Fibroblast of lung (primary cell): ENCODE results near the gene TBATA. TPM values are rescaled to one million over a fixed set of nuclear protein-coding genes. Genes with fewer than 3 reads are reported as not detected.

Experiments
- DNase-seq, 2 donors: peaks; one replicate each; pipeline versions ENCODE4 v3.0.0 to v3.0.0-alpha.2; 2010; ENCODE audit warnings: low read depth in 2 of 2
- H2AFZ ChIP-seq: 2 replicates; pipeline ENCODE4 v1.5.1; 2012; ENCODE audit warnings: low read length, control low read depth, inconsistent platforms
- H3K27ac ChIP-seq: 2 replicates; pipeline ENCODE4 v1.5.1; 2011; ENCODE audit warnings: low read length, control low read depth; ENCODE audit not compliant: insufficient read depth
- H3K27me3 ChIP-seq: 2 replicates; pipeline ENCODE4 v1.5.1; 2011; ENCODE audit warnings: mild to moderate bottlenecking, low read length; ENCODE audit not compliant: control insufficient read depth, insufficient read depth
- H3K36me3 ChIP-seq: 2 replicates; pipeline ENCODE4 v1.5.1; 2011; ENCODE audit warnings: low read length; ENCODE audit not compliant: control insufficient read depth, insufficient read depth
- H3K4me1 ChIP-seq: 2 replicates; pipeline ENCODE4 v1.5.1; 2011; ENCODE audit warnings: low read length; ENCODE audit not compliant: control insufficient read depth, insufficient read depth; ENCODE audit errors: extremely low read depth
- H3K4me2 ChIP-seq: 2 replicates; pipeline ENCODE4 v1.5.1; 2011; ENCODE audit warnings: low read length, control low read depth; ENCODE audit not compliant: insufficient read depth; ENCODE audit errors: extremely low read depth
- H3K4me3 ChIP-seq, 4 experiments: fragments of 200-600 bp in 1 of 4; sonication (generic) in 1 of 4; replicated peaks in 1 of 4; 2 replicates each; pipeline ENCODE4 v1.5.1; 2011 to 2016; ENCODE audit warnings: low read length in 4 of 4, low read depth in 3 of 4, mild to moderate bottlenecking in 3 of 4, control low read depth in 2 of 4, inconsistent platforms in 1 of 4, mixed read lengths in 1 of 4; ENCODE audit not compliant: insufficient read depth in 1 of 4; ENCODE audit errors: control extremely low read depth in 1 of 4
- H3K79me2 ChIP-seq: 2 replicates; pipeline ENCODE4 v1.5.1; 2012; ENCODE audit warnings: mild to moderate bottlenecking, low read length, inconsistent platforms; ENCODE audit not compliant: control insufficient read depth, insufficient read depth
- H3K9ac ChIP-seq: 2 replicates; pipeline ENCODE4 v1.5.1; 2011; ENCODE audit warnings: mild to moderate bottlenecking, low read length, control low read depth; ENCODE audit not compliant: insufficient read depth
- H3K9me3 ChIP-seq: 2 replicates; pipeline ENCODE4 v1.5.1; 2012; ENCODE audit warnings: low read depth, low read length; ENCODE audit not compliant: control insufficient read depth, insufficient read depth
- H4K20me1 ChIP-seq: 2 replicates; pipeline ENCODE4 v1.5.1; 2011; ENCODE audit warnings: low read length; ENCODE audit not compliant: control insufficient read depth, insufficient read depth; ENCODE audit errors: extremely low read depth
- EZH2 ChIP-seq: IDR thresholded peaks from 2 replicates; pipeline ENCODE4 v1.5.1; 2012; ENCODE audit warnings: low read length, control low read depth, mild to moderate bottlenecking; ENCODE audit errors: missing control alignments
- polyA plus RNA-seq, 2 donors: library from polyadenylated mRNA; depleted of rRNA in 1 of 2; stranded (reverse) in 1 of 2; unstranded in 1 of 2; fragments of >200 nt; gene quantifications; 2 replicates each; pipeline ENCODE4 v1.2.1, GENCODE V29; 2011 to 2012; ENCODE audit warnings: missing spikeins in 1 of 2
- total RNA-seq: library from RNA; depleted of rRNA; stranded (reverse); fragments of >200 nt; gene quantifications from 2 replicates; pipeline ENCODE4 v1.2.1, GENCODE V29; 2014
- TF ChIP-seq, protein P1 (sequence below), 2 donors: IDR thresholded peaks in 1 of 2; conservative IDR thresholded peaks in 1 of 2; 1 replicate in 1 of 2; 2 replicates in 1 of 2; pipeline ENCODE4 v1.5.1; 2011 to 2012; ENCODE audit warnings: low read length in 2 of 2, control low read depth in 1 of 2, inconsistent platforms in 1 of 2, low read depth in 1 of 2, mild to moderate bottlenecking in 1 of 2

TBATA gene
- total and polyA plus RNA-seq, 2 donors (not counting 1 experiment from before 2014, with no cell fraction given) = not detected

DNA sequence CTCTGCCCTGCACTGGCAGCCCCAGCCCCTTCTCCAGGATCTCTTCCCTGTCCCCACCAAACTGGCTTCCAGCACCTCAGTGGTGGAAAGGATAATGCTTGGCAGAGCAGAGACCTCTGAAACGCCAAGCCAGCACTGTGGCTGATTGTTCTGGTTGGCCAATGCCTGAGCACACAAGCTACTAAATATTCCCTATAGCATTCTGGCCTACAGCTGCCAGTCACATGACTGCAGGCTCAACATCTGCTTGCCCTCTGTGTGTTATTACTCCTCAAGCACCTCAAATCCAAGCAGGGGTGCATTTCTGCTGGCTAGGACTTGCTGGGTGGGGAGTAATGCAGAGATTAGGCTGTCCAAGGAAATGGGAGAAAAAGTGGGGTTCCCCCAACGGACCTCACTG lies 6.1 kb downstream of the TBATA start:
- no peaks in the 10 kb centered on the region for H4K20me1 ChIP-seq
- H3K4me1 ChIP-seq = no peaks in the 10 kb centered on the region
- no peak overlapping the region for H3K4me2 ChIP-seq
- H3K9ac ChIP-seq = no peak overlapping the region
- DNase-seq = no peak
- H3K4me3 ChIP-seq = no peak overlapping the region
- H3K36me3 ChIP-seq = no peaks in the 10 kb centered on the region
- TF ChIP-seq EZH2 = no peak
- no peak overlapping the region for H2AFZ ChIP-seq
- no peak overlapping the region for H3K27ac ChIP-seq
- H3K9me3 ChIP-seq = no peaks in the 10 kb centered on the region
- H3K27me3 ChIP-seq = peaks cover 24% of the 10 kb centered on the region
- H3K79me2 ChIP-seq = no peaks in the 10 kb centered on the region

DNA sequence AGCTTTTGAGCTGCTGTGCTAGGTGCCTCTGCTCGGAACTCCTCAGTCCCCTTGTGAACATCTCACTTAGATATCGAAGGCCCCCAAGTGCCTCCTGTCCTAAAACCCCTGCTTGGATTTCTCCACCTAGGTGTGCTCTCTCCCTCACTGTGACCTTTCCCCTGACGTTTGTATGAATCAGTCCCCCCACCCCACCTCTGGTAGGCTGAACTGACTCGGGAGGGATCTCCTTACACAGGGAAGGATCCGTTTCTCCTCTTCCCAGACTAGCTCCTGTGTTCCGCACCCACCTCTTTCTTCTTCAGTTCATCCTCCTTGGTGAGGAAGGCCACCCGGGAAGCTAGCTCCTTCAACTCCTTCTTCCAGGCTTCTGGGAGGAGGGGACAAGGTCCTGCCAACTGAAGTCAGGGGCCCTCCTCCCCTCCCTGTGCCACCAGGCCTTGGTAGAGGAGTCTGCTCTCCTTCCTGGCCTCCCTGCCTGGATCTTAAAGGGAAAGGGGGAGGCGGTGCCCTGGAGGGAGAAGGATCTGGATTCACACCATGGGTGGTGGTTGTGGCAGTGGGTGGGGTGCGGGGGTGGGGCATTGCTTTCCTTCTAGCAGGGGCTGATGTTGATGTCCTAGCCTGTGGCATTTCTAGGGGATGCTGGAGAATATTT lies 6.8 kb downstream of the TBATA start:
- no peaks in the 10 kb centered on the region for H3K79me2 ChIP-seq
- no peak overlapping the region for H3K4me2 ChIP-seq
- H3K9me3 ChIP-seq = no peaks in the 10 kb centered on the region
- no peaks in the 10 kb centered on the region for H3K36me3 ChIP-seq
- no peaks in the 10 kb centered on the region for H3K4me1 ChIP-seq
- H3K27ac ChIP-seq = no peak overlapping the region
- no peak overlapping the region for H3K4me3 ChIP-seq
- no peak overlapping the region for H3K9ac ChIP-seq
- no peaks in the 10 kb centered on the region for H4K20me1 ChIP-seq
- DNase-seq = no peak
- H2AFZ ChIP-seq = no peak overlapping the region
- peaks cover 21% of the 10 kb centered on the region for H3K27me3 ChIP-seq
- no peak for TF ChIP-seq EZH2

DNA sequence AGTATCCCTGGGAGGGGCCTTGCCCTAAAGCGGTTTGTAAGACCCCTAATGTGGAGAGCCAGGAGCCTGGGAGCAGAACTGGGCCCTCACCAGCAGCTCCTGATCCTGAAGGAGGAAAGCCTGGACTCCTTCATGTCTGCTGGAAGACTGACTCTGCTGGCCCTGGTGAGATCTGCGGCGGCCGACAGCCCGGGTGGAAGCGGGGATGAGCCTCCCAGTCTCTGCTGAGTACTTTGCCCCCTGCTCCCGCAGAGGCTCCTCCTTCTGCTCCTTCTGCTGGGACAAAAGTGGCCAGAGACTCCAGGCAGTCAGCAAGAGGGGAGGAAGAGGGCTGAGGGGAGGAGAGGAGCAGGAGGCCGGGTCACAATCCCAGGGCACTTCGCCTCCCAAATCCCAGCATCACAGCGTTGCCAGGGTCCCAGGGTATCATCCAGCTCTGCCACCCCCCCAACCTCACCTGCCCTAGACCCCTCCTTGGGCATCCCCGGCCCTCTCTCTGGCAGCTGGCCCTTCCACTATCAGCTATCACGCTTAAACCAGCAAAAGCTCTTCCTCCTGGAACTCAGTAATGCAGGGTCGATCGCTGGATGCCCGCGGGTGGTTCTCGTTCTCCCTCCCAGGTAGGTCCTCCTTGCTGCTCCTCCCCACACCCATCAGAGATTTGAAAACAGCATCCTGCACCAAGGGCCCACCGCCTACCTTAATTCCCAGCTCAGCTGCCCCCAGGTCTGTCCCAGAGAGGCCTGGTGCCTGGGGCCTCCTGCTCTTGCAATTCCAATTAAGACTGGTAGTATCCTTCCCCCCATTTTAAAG lies 7.9 kb downstream of the TBATA start:
- Histone ChIP-seq H2AFZ (no peak overlapping the region), H3K9me3 (no peaks in the 10 kb centered on the region)
- no peak for TF ChIP-seq EZH2
- TF ChIP-seq, protein P1, sequence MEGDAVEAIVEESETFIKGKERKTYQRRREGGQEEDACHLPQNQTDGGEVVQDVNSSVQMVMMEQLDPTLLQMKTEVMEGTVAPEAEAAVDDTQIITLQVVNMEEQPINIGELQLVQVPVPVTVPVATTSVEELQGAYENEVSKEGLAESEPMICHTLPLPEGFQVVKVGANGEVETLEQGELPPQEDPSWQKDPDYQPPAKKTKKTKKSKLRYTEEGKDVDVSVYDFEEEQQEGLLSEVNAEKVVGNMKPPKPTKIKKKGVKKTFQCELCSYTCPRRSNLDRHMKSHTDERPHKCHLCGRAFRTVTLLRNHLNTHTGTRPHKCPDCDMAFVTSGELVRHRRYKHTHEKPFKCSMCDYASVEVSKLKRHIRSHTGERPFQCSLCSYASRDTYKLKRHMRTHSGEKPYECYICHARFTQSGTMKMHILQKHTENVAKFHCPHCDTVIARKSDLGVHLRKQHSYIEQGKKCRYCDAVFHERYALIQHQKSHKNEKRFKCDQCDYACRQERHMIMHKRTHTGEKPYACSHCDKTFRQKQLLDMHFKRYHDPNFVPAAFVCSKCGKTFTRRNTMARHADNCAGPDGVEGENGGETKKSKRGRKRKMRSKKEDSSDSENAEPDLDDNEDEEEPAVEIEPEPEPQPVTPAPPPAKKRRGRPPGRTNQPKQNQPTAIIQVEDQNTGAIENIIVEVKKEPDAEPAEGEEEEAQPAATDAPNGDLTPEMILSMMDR (conservative IDR thresholded peaks at IDR 0.05 in 1 of 2, IDR thresholded peaks at IDR 0.05 in 1 of 2; ENCODE audit: low read depth in 1 of 2, low read length in 2 of 2) = no peak

More for the DNA sequence above, 7.9 kb downstream of the TBATA start:
- no peaks in the 10 kb centered on the region for H3K79me2 ChIP-seq
- H3K36me3 ChIP-seq = no peaks in the 10 kb centered on the region
- no peaks in the 10 kb centered on the region for H4K20me1 ChIP-seq
- no peaks in the 10 kb centered on the region for H3K4me1 ChIP-seq
- H3K9ac ChIP-seq = no peak overlapping the region
- H3K4me3 ChIP-seq = no peak overlapping the region
- H3K4me2 ChIP-seq = no peak overlapping the region
- H3K27me3 ChIP-seq = peaks cover 12% of the 10 kb centered on the region
- DNase-seq = no peak
- no peak overlapping the region for H3K27ac ChIP-seq
